OCI-LY1 (cell line): Measurements from ENCODE around the gene TRIM61.

Source experiments
- EZH2 ChIP-seq: fragments of 200-600 bp; sonication (generic), shearing (Covaris generic); IDR thresholded peaks from 2 replicates; pipeline ENCODE4 v1.8.0; 2017; ENCODE audit warnings: borderline replicate concordance, mixed run types, mild to moderate bottlenecking, antibody characterized with exemption, low read length, moderate library complexity, mixed read lengths
- TF ChIP-seq, protein P1 (sequence below): fragments of 200-600 bp; sonication (generic), shearing (Covaris generic); IDR thresholded peaks from 2 replicates; pipeline ENCODE4 v1.5.1; 2017; ENCODE audit warnings: mild to moderate bottlenecking, antibody characterized with exemption, low read length, moderate library complexity, mixed read lengths

DNA sequence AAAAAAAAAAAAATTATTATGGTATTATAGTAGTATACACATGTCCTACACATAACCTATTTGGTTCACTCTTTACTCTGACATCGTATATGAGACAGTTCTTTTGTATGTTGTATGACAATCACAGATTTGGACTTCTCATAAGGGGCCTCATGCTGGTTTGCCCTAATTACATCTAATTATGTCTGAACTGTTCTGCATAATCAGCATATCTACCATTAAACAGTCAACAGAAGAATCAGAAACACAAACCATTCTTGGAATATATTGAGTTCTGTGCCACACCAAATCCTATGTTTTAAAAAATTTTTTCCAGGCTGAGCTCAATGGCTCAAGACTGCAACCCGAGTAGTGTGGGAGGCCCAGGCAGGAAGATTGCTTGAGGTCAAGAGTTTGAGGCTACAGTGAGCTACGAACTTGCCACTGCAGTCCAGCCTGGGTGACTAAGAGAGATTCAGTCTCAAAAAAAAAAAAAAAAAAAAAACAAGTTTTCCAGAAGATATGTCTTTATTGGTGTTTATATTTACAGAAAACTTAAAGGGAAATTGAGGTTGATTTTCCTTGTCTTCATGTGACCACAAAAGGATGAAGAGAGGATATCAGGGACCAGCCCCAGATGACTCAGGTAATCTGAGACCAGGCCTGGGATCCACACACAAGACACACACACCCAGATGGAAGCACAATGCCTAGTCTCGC, 22.2 kb downstream of the TRIM61 start:
- TF ChIP-seq, protein P1, sequence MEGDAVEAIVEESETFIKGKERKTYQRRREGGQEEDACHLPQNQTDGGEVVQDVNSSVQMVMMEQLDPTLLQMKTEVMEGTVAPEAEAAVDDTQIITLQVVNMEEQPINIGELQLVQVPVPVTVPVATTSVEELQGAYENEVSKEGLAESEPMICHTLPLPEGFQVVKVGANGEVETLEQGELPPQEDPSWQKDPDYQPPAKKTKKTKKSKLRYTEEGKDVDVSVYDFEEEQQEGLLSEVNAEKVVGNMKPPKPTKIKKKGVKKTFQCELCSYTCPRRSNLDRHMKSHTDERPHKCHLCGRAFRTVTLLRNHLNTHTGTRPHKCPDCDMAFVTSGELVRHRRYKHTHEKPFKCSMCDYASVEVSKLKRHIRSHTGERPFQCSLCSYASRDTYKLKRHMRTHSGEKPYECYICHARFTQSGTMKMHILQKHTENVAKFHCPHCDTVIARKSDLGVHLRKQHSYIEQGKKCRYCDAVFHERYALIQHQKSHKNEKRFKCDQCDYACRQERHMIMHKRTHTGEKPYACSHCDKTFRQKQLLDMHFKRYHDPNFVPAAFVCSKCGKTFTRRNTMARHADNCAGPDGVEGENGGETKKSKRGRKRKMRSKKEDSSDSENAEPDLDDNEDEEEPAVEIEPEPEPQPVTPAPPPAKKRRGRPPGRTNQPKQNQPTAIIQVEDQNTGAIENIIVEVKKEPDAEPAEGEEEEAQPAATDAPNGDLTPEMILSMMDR = no peak
- TF ChIP-seq EZH2 = no peak
